ENCODE data around the gene SLC35F5. TPM values are rescaled to one million over a fixed set of nuclear protein-coding genes. Genes with fewer than 3 reads are reported as not detected.
"Not testable (repeated sequence)": the region's sequence is repeated elsewhere in the genome, so short reads cannot be mapped to it uniquely, and the experiment has no call there.

The SLC35F5 gene
- total RNA-seq, 1 donor from 2014 or later = 66.3 TPM

DNA sequence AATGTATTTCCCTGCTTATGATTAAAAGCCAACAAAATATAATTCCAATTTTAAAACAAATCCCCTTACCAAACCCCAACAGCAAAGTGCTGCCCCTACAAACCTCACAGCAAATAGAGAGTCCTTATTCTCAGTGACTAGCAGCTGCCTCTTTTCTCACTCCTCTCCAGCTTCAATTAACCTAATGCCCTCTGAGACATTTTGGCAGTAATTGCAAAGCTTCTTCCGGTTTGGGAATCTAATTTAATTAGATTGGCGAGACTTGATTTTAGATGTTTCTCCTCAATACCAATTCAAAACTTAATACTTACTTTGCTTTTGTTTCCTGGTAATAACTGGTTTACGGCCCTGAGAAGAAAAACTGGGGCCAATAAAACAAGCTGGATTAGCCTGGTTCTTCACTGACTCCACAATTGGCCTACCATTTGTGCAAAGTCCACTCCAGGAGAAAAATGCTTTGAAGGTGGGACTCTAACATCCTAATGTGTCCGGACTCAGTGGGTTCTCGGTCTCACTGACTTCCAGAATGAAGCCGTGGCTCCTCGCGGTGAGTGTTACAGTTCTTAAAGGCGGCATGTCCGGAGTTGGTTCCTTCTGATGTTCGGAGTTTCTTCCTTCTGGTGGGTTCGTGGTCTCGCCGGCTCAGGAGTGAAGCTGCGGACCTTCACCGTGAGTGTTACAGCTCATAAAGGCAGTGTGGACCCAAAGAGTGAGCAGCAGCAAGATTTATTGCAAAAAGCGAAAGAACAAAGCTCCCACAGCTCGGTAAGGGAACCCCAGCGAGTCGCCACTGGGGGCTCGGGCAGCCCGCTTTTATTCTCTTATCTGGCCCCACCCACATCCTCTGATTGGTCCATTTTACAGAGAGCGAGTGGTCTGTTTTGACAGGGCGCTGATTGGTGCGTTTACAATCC is 52.8 kb downstream of the SLC35F5 start:
- intact Hi-C loops (cut with DNase I) = no loop called here
- no peak for DNase-seq (ENCODE audit: low spot score)

GRCh38 chr2:113700186-113700841 is 56.1 kb downstream of the SLC35F5 start:
- intact Hi-C loops (cut with DNase I) = no loop called here
- no peak for DNase-seq (ENCODE audit: low spot score)

- intact Hi-C loops (cut with DNase I) = no loop called here
- no peak for DNase-seq (ENCODE audit: low spot score)
Measured at GRCh38 chr2:113698892-113699447, 57.5 kb downstream of the SLC35F5 start.

DNA sequence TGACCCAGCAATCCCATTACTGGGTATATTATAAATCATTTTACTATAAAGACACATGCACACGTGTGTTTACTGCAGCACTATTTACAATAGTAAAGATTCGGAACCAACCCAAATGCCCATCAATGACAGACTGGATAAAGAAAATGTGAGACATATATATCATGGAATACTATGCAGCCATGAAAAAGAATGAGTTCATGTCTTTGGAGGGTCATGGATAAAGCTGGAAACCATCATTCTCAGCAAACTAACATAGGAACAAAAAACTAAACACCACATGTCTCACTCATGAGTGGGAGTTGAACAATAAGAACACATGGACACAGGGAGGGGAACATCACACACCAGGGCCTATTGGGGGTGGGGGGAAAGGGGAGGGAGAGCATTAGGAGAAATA is 58.2 kb downstream of the SLC35F5 start:
- intact Hi-C loops (cut with DNase I); DNase-seq (ENCODE audit: low spot score): not testable (repeated sequence)

DNA sequence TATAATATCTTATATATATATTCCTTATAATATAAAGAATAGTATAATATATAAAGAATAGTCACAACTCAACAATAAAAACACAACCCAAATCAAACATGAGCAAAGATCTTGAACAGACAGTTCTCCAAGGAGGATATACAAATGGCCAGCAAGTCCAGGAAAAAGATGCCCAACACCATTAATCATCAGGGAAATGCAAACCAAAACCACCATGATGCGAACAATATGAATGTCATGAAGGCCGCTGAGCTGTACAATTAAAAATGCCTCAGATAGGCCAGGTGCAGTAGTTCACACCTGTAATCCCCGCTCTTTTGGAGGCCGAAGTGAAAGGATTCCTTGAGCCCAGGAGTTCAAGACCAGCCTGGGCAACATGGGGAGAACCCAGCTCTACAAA is 58.9 kb downstream of the SLC35F5 start:
- DNase-seq (ENCODE audit: low spot score) = no peak
- intact Hi-C loops (cut with DNase I) = no loop called here

DNA sequence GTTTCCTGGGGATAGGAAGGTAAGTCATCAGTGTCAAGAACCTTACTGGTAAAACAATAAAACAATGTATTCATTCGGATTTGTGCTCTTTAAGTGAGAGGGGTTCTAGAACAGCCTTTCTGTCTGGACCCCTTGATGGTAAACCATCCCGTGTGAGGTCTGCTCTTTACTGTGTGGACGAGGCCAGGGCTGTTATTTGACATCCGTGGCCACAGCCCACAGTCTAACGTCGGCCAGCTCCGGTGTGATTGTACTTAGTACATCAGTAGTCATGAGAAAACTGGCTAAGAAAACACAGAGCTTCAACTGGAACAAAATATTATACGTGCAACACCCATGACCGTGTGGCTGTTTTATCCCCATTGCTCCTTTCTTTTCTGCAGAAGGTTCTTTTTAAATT is 62.0 kb downstream of the SLC35F5 start:
- no peak for DNase-seq (ENCODE audit: low spot score)
- intact Hi-C loops (cut with DNase I) = no loop called here

DNA sequence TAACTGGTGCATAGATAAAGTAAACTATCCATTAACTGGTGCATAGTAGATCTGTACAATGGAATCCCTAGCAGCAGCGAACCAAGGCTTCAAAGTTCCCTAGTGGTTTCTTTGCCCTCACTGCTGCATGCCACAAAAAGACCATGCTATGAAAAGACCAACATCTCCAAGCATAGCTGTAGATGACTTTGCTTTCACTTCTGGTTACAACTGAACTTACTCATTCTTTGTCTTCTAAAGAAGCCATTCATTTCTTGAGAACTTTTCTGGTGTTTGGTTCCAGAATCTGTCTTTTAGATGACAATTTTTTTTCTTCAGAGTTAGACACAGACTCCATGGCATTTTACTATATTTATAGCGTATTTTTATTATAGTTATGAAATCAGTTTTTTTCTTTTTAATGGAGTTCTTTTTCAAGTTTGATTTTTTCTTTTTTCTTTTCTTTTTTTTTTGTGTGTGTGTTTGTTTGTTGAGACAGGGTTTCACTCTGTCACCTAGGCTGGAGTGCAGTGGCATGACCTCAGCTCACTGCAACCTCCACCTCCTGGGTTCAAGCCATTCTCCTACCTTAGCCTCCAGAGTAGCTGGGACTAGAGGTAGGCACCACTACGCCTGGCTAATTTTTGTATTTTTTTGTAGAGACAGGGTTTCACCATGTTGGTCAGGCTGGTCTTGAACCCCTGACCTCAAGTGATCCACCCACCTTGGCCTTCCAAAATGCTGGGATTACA is 63.6 kb downstream of the SLC35F5 start:
- no peak for DNase-seq (ENCODE audit: low spot score)
- intact Hi-C loops (cut with DNase I) = no loop called here

- DNase-seq (ENCODE audit: low spot score); intact Hi-C loops (cut with DNase I): not testable (repeated sequence)
Measured at GRCh38 chr2:113690871-113691270, 65.6 kb downstream of the SLC35F5 start.

DNA sequence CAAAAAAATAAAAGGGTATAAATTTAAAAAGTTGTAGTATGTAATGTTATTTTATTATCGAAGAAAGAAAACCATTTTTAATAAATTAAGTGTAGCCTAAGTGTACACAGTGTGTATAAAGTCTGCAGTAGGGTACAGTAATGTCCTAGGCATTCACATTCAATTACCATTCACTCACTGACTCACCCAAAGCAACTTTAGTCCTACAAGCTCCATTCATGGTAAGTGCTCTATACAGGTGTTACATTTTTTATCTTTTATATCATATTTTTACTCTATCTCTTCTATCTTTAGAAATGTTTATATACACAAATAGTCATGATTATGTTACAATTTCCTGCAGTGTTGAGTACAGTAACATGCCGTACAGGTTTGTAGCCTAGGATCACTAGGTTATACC is 69.9 kb downstream of the SLC35F5 start:
- DNase-seq (ENCODE audit: low spot score) = no peak
- intact Hi-C loops (cut with DNase I) = no loop called here

DNA sequence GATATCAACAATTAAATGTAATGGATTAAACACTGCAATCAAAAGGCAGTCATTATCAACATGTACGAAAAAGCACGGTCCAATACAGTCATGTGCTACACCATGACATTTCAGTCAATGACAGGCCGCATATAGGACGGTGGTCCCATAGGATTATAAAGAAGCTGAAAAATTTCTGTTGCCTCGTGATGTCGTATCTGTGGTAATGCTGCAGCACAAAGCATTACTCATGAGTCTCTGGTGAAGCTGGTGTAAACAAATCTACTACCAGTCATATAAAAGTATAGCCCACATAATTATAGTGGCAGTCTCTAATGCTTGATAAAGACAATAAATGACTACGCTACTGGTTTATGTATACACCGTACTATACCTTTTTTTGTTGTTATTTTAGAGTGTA is 71.0 kb downstream of the SLC35F5 start:
- DNase-seq (ENCODE audit: low spot score) = no peak
- intact Hi-C loops (cut with DNase I) = no loop called here

DNA sequence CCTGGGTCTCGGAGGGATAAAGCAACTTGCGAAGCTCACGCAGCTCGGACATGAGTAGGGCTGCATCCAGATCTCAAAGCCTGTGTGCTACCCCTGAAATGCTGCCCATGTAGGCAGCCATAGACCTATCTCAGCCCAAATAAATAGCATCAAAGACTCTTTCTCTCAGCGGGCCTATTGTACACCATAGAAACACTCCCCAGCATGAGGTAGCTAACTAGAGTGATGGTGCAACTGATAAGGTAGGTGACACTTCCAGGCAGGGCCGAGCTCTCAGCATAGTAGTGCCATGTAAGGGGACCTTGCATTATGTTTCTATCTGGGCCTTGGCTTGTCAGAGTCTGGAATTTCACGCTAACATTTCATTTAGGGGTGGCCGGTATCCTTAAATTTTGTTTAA is 77.0 kb downstream of the SLC35F5 start:
- intact Hi-C loops (cut with DNase I) = no loop called here
- DNase-seq (ENCODE audit: low spot score) = no peak

GRCh38 chr2:113677330-113677729 is 79.1 kb downstream of the SLC35F5 start:
- DNase-seq (ENCODE audit: low spot score) = no peak
- intact Hi-C loops (cut with DNase I) = no loop called here

DNA sequence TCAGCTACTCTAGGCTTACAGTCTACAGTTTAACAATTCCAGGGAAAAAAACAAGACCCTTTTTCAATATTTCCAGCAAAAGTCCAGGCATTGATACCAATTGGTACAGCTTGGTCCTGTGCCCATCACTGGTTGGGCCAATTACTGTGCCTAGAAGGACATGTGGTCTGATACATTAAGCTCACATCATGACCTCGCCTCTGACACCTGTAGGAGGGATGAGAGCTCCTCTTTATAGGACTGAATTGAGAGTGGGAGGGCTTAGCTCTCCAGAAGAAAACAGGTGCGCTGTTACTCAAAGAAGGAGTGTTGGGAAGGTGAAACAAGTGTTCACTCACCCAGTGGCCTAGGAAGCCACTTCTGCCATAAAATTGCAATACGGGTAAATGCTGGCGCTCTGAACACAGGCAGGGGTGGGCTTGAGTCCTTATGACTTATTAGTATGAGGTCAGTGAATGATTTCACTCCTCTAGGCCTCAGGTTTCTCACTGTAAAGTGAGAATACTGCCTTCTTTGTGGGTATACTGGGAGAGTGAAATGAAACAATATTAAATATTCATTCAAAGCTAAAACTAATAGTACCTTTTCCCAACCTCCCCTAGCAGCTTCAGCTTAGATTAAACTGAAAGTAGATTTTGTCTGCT is 79.7 kb downstream of the SLC35F5 start:
- intact Hi-C loops (cut with DNase I) = no loop called here

DNA sequence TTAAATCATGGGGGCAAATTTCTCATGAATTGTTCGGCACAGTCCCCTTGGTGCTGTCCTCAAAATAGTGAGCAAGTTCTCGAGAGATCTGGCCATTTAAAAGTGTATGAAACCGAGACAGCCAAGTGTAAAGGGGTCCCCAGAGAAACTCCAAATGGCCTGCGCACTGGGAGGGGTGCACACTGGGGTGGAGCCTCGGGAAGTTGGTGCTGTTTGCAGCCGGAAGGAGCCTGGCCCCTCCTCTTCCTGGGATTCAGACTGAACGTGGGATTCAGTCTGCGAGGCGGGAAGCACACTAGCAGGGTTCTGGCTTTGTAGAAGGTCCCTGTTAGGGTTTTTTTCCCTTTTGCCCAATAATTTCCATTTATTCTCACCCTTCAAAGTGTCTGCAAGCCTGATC is 80.6 kb downstream of the SLC35F5 start:
- DNase-seq (ENCODE audit: low spot score) = no peak
- intact Hi-C loops (cut with DNase I) = no loop called here

More for the DNA sequence above, 79.7 kb downstream of the SLC35F5 start:
- no peak for DNase-seq (ENCODE audit: low spot score)

- intact Hi-C loops (cut with DNase I) = no loop called here
- DNase-seq (ENCODE audit: low spot score) = no peak
Measured at GRCh38 chr2:113672326-113672932, 84.0 kb downstream of the SLC35F5 start.

DNA sequence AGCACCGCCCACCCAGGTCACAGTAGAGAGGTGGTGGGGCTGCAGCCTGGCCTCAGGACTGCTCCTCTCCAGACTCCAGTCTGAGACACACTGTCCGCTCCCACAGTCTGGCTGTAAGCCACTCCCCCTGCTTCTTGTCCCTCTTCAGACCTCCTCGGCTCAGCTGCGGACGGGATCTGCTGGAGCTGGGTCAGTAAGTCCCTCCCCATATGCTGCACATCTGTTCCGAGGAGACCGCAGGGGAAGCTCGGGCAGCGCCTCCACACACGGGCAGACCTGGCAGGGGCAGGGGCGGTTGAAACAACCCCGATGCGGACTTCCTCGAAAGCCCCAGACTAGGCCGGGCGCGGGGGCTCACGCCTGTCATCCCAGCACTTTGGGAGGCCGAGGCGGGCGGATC is 87.4 kb downstream of the SLC35F5 start:
- intact Hi-C loops (cut with DNase I); DNase-seq (ENCODE audit: low spot score): not testable (repeated sequence)

GRCh38 chr2:113664761-113665533 is 91.5 kb downstream of the SLC35F5 start:
- DNase-seq (ENCODE audit: low spot score); intact Hi-C loops (cut with DNase I): not testable (repeated sequence)

- DNase-seq (ENCODE audit: low spot score); intact Hi-C loops (cut with DNase I): not testable (repeated sequence)
Measured at GRCh38 chr2:113663285-113664060, 93.0 kb downstream of the SLC35F5 start.

Data from cardiac septum (tissue), 1 donor.